Trophoblast cell (in vitro differentiated cells and primary cell): ENCODE results near the gene SCG3.
A peak's percentile ranks its signal among the peaks of the same experiment; 100 is the strongest.

Experiments used
- DNase-seq, 2 donors: peaks; one replicate each; pipeline ENCODE4 v3.0.0-alpha.2; 2016
- H2AFZ ChIP-seq: 2 replicates; pipeline ENCODE4 v1.6.1; 2013; ENCODE audit warnings: low read length, moderate library complexity, mild to moderate bottlenecking; ENCODE audit not compliant: insufficient read depth, poor library complexity
- H2AK5ac ChIP-seq: 2 replicates; pipeline ENCODE4 v1.6.1; 2013; ENCODE audit warnings: mild to moderate bottlenecking, low read length
- H2BK120ac ChIP-seq: 2 replicates; pipeline ENCODE4 v1.6.1; 2013; ENCODE audit warnings: low read length, mild to moderate bottlenecking, moderate library complexity; ENCODE audit not compliant: insufficient read depth, poor library complexity
- H2BK12ac ChIP-seq: 2 replicates; pipeline ENCODE4 v1.6.1; 2013; ENCODE audit warnings: mild to moderate bottlenecking, low read length, moderate library complexity
- H2BK5ac ChIP-seq: 2 replicates; pipeline ENCODE4 v1.6.1; 2013; ENCODE audit warnings: low read length, low read depth, moderate library complexity, mild to moderate bottlenecking; ENCODE audit not compliant: poor library complexity
- H3K14ac ChIP-seq: 2 replicates; pipeline ENCODE4 v1.6.1; 2013; ENCODE audit warnings: mild to moderate bottlenecking, low read length
- H3K18ac ChIP-seq: 2 replicates; pipeline ENCODE4 v1.6.1; 2013; ENCODE audit warnings: mild to moderate bottlenecking, low read length
- H3K23ac ChIP-seq: 2 replicates; pipeline ENCODE4 v1.6.1; 2013; ENCODE audit warnings: low read length
- H3K27ac ChIP-seq: 2 replicates; pipeline ENCODE4 v1.5.1; 2013; ENCODE audit warnings: low read depth, mild to moderate bottlenecking, inconsistent platforms, low read length, moderate library complexity
- H3K27me3 ChIP-seq: 2 replicates; pipeline ENCODE4 v1.6.1; 2013; ENCODE audit warnings: inconsistent platforms, mild to moderate bottlenecking, low read length, moderate library complexity; ENCODE audit not compliant: insufficient read depth
- H3K36me3 ChIP-seq, 2 experiments: 1 replicate in 1 of 2; 2 replicates in 1 of 2; pipeline ENCODE4 v1.6.1; 2013; ENCODE audit warnings: low read length in 2 of 2, mild to moderate bottlenecking in 2 of 2, moderate library complexity in 1 of 2; ENCODE audit not compliant: insufficient read depth in 2 of 2, control insufficient read depth in 1 of 2
- H3K4ac ChIP-seq: 2 replicates; pipeline ENCODE4 v1.6.1; 2013; ENCODE audit warnings: low read depth, mild to moderate bottlenecking, low read length, moderate library complexity
- H3K4me1 ChIP-seq, 2 experiments: 1 replicate in 1 of 2; 2 replicates in 1 of 2; pipeline ENCODE4 v1.6.1; 2013; ENCODE audit warnings: low read length in 2 of 2, mild to moderate bottlenecking in 2 of 2, moderate library complexity in 1 of 2; ENCODE audit not compliant: insufficient read depth in 2 of 2, control insufficient read depth in 1 of 2
- H3K4me2 ChIP-seq: 2 replicates; pipeline ENCODE4 v1.6.1; 2013; ENCODE audit warnings: inconsistent platforms, mild to moderate bottlenecking, low read length, moderate library complexity
- H3K4me3 ChIP-seq: 2 replicates; pipeline ENCODE4 v1.5.1; 2013; ENCODE audit warnings: mild to moderate bottlenecking, low read depth, low read length, inconsistent platforms
- H3K79me1 ChIP-seq: one replicate; pipeline ENCODE4 v1.6.1; 2013; ENCODE audit warnings: low read length
- H3K79me2 ChIP-seq: 2 replicates; pipeline ENCODE4 v1.6.1; 2013; ENCODE audit warnings: low read length, mild to moderate bottlenecking; ENCODE audit not compliant: control insufficient read depth, insufficient read depth, poor library complexity
- H3K9ac ChIP-seq: 2 replicates; pipeline ENCODE4 v1.6.1; 2013; ENCODE audit warnings: mild to moderate bottlenecking, low read length
- H3K9me3 ChIP-seq: 2 replicates; pipeline ENCODE4 v1.6.1; 2013; ENCODE audit warnings: low read depth, mild to moderate bottlenecking, control low read depth, inconsistent platforms, low read length; ENCODE audit not compliant: insufficient read depth
- H4K12ac ChIP-seq: 2 replicates; pipeline ENCODE4 v1.6.1; 2013; ENCODE audit warnings: low read depth, mild to moderate bottlenecking, low read length, moderate library complexity
- H4K8ac ChIP-seq: 2 replicates; pipeline ENCODE4 v1.6.1; 2013; ENCODE audit warnings: low read depth, mild to moderate bottlenecking, low read length, moderate library complexity
- H4K91ac ChIP-seq: one replicate; pipeline ENCODE4 v1.6.1; 2013; ENCODE audit warnings: low read depth, mild to moderate bottlenecking, low read length, moderate library complexity
- WGBS: extraction: QIAGEN DNeasy Blood & Tissue Kit; methylation state at CpG from one replicate; pipeline ENCODE4 v1.1.7; 2013; ENCODE audit warnings: missing lambda C conversion rate; ENCODE audit not compliant: insufficient read length, insufficient coverage; ENCODE audit errors: extremely low coverage; 5-methylcytosine and 5-hydroxymethylcytosine counted together

SCG3 gene

DNA sequence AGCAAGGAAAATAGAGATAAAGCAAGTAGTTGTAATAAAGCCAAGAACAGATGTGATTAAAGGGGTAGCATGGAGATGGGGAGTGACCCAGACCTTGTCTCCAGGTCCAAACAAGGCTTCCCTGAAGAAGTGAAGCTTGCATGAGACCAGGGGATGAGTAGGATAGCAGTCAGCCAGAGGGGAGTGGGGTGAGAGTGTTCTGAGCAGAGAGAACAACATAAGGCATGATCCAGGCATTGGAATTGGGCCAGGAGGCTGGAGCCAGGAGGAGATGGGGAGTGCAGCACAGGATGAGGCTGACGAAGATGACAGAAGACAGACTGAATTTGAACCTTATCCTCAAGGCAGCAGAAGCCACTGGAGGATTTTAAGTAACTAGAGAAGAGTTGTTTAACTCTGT lies 77.3 kb downstream of the SCG3 start:
- H2BK5ac ChIP-seq, result no peak overlapping the region
- no peak overlapping the region for H3K9ac ChIP-seq
- H2AFZ ChIP-seq, result no peak overlapping the region
- H3K4me3 ChIP-seq, result no peak overlapping the region
- no peak overlapping the region for H4K91ac ChIP-seq
- H3K4me2 ChIP-seq, result no peak overlapping the region
- no peaks in the 10 kb centered on the region for H3K4me1 ChIP-seq
- no peak for DNase-seq
- no peaks in the 10 kb centered on the region for H3K79me2 ChIP-seq
- no peaks in the 10 kb centered on the region for H3K79me1 ChIP-seq
- H3K4ac ChIP-seq, result no peak overlapping the region
- no peak overlapping the region for H3K14ac ChIP-seq
- no peak overlapping the region for H4K12ac ChIP-seq
- no peak overlapping the region for H2AK5ac ChIP-seq
- no peak overlapping the region for H3K27ac ChIP-seq
- H3K36me3 ChIP-seq, result no peaks in the 10 kb centered on the region
- no peaks in the 10 kb centered on the region for H3K27me3 ChIP-seq
- no peak overlapping the region for H2BK120ac ChIP-seq
- H4K8ac ChIP-seq, result no peak overlapping the region
- no peak overlapping the region for H3K18ac ChIP-seq
- peak overlapping the region; percentile 38 for H3K23ac ChIP-seq
- WGBS, result no CpG with 5 or more reads among the region's 1 CpG
- H3K9me3 ChIP-seq, result no peaks in the 10 kb centered on the region
- H2BK12ac ChIP-seq, result no peak overlapping the region

- Histone ChIP-seq H3K79me1 (no peaks in the 10 kb centered on the region), H2BK5ac (no peak overlapping the region), H3K23ac (no peak overlapping the region), H3K27ac (no peak overlapping the region), H3K9ac (no peak overlapping the region), H2BK12ac (no peak overlapping the region), H3K9me3 (no peaks in the 10 kb centered on the region), H3K14ac (no peak overlapping the region), H2AK5ac (no peak overlapping the region), H2AFZ (no peak overlapping the region), H3K4me2 (no peak overlapping the region), H3K36me3 (no peaks in the 10 kb centered on the region), H3K79me2 (no peaks in the 10 kb centered on the region), H3K18ac (no peak overlapping the region), H4K91ac (no peak overlapping the region), H4K12ac (no peak overlapping the region), H3K27me3 (no peaks in the 10 kb centered on the region), H3K4me3 (no peak overlapping the region), H2BK120ac (no peak overlapping the region), H3K4ac (no peak overlapping the region), H4K8ac (no peak overlapping the region), H3K4me1 (no peaks in the 10 kb centered on the region)
- no peak for DNase-seq
- WGBS, result no CpG with 5 or more reads among the region's 3 CpGs
Observed at GRCh38 chr15:51759557-51760070, 78.3 kb downstream of the SCG3 start.

- Histone ChIP-seq H3K14ac (no peak overlapping the region), H2BK120ac (no peak overlapping the region), H3K27me3 (no peaks in the 10 kb centered on the region), H3K9ac (no peak overlapping the region), H4K91ac (no peak overlapping the region), H3K23ac (no peak overlapping the region), H2BK5ac (no peak overlapping the region), H3K4me1 (no peaks in the 10 kb centered on the region), H3K27ac (no peak overlapping the region), H2AFZ (no peak overlapping the region), H3K18ac (no peak overlapping the region), H3K79me1 (no peaks in the 10 kb centered on the region), H4K12ac (no peak overlapping the region), H3K4me2 (no peak overlapping the region), H3K79me2 (no peaks in the 10 kb centered on the region), H3K36me3 (no peaks in the 10 kb centered on the region), H2BK12ac (no peak overlapping the region), H3K4me3 (no peak overlapping the region), H4K8ac (no peak overlapping the region), H2AK5ac (no peak overlapping the region), H3K9me3 (no peaks in the 10 kb centered on the region), H3K4ac (no peak overlapping the region)
- DNase-seq, result no peak
- no CpG with 5 or more reads among the region's 3 CpGs for WGBS
Observed at GRCh38 chr15:51760805-51761204, 79.5 kb downstream of the SCG3 start.

- Histone ChIP-seq H3K9me3 (no peaks in the 10 kb centered on the region), H3K18ac (no peak overlapping the region), H3K4me1 (no peaks in the 10 kb centered on the region), H2AFZ (no peak overlapping the region), H2BK120ac (no peak overlapping the region), H4K12ac (no peak overlapping the region), H2BK12ac (no peak overlapping the region), H3K79me2 (no peaks in the 10 kb centered on the region), H4K8ac (no peak overlapping the region), H3K14ac (no peak overlapping the region), H3K79me1 (no peaks in the 10 kb centered on the region), H2BK5ac (no peak overlapping the region), H2AK5ac (no peak overlapping the region), H3K4ac (no peak overlapping the region), H3K4me3 (no peak overlapping the region), H3K27me3 (no peaks in the 10 kb centered on the region), H3K4me2 (no peak overlapping the region), H3K36me3 (no peaks in the 10 kb centered on the region), H4K91ac (no peak overlapping the region), H3K23ac (no peak overlapping the region), H3K27ac (no peak overlapping the region), H3K9ac (no peak overlapping the region)
- no peak for DNase-seq
- WGBS, result no CpG with 5 or more reads among the region's 7 CpGs
Observed at GRCh38 chr15:51765751-51766150, 84.4 kb downstream of the SCG3 start.
